ENCODE results near the gene PCSK1N.
"Not testable (repeated sequence)": the region's sequence is repeated elsewhere in the genome, so short reads cannot be mapped to it uniquely, and the experiment has no call there.

PCSK1N gene

DNA sequence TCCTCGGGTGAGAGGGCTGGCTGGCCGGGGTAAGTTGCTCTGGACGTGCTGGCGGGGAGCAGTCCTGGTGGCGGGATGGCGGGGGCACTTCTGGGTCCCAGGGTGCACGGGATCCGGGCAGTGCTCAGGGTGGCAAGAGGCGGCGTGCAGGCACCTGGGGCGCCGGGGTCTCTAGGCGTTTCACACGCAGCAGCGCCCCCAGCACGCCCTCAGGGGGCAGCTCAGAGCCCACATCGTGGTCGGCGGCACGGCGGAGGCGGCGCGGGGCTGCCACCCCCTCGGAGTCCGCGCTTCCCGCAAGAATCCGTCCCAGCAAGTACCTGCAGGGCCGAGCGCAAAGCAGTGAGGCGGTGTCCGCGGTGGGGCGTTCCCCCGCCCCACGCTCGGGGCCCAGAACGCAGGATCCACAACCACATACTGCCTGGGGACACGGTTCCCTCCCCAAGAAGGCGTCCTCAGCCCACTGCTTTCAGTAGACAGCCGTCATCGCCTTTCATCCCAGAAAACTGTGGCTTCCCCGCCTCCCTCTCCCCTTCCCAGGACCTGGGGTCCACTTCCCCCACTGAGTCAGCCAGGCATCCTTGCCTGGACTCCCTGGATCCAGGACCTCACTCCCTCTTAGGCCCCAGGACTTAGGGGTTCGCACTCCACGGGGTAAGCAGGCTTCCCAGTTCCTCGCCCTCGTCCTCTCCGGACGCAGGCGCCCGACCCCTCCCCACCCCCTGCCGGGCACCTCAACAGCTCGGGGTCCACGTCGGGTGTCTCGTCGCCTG, 4.1 kb downstream of the PCSK1N start:
- DNase-seq = no peak
- Mint-ChIP-seq H3K27me3 (peaks cover 93% of the 10 kb centered on the region), H3K27ac (no peak overlapping the region), H3K4me1 (peaks cover 23% of the 10 kb centered on the region), H3K9me3 (no peaks in the 10 kb centered on the region), H3K36me3 (peaks cover 5% of the 10 kb centered on the region), H3K4me3 (no peak overlapping the region)
- CTCF ChIA-PET = no interaction called here

DNA sequence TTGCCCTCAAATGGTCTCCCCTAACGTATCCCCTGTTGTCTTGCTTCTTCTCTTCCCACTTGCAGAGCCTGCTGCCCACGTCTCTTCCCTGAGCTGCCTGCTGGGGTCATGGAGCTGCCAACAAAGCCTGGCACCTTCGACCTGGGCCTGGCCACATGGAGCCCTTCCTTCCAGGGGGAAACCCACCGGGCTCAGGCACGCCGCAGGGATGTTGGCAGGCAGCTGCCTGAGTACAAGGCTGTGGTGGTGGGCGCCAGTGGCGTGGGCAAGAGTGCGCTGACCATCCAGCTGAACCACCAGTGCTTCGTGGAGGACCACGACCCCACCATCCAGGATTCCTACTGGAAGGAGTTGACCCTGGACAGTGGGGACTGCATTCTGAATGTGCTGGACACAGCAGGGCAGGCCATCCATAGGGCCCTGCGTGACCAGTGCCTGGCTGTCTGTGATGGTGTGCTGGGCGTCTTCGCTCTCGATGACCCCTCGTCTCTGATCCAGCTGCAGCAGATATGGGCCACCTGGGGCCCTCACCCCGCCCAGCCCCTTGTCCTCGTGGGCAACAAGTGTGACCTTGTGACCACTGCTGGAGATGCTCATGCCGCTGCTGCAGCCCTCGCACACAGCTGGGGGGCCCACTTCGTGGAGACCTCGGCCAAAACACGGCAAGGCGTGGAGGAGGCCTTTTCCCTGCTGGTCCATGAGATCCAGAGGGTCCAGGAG, 6.2 kb downstream of the PCSK1N start:
- Mint-ChIP-seq H3K9me3 (no peaks in the 10 kb centered on the region), H3K27me3 (peaks cover 86% of the 10 kb centered on the region), H3K36me3 (peaks cover 16% of the 10 kb centered on the region), H3K27ac (no peak overlapping the region), H3K4me3 (no peak overlapping the region), H3K4me1 (peaks cover 17% of the 10 kb centered on the region)
- no peak for DNase-seq
- CTCF ChIA-PET = no interaction called here

DNA sequence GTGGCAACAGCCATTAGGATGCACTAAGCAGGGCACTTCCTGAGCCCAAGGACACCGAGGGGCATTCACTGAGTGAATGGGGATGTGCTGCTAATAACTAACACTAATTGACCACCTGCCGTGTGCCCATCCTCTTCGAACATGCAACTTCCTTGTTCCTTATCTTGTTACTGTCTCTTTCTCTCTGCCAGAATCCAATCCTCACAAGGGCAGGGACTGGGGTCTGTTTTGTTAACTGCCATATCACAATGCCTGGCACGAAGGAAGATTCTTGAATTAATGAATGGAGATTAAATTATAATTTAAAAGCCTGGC, 7.8 kb downstream of the PCSK1N start:
- Mint-ChIP-seq H3K4me1 (peaks cover 8% of the 10 kb centered on the region), H3K27ac (no peak overlapping the region), H3K4me3 (no peak overlapping the region), H3K36me3 (peaks cover 17% of the 10 kb centered on the region), H3K27me3 (peaks cover 72% of the 10 kb centered on the region), H3K9me3 (no peaks in the 10 kb centered on the region)
- DNase-seq = no peak
- CTCF ChIA-PET = no interaction called here

DNA sequence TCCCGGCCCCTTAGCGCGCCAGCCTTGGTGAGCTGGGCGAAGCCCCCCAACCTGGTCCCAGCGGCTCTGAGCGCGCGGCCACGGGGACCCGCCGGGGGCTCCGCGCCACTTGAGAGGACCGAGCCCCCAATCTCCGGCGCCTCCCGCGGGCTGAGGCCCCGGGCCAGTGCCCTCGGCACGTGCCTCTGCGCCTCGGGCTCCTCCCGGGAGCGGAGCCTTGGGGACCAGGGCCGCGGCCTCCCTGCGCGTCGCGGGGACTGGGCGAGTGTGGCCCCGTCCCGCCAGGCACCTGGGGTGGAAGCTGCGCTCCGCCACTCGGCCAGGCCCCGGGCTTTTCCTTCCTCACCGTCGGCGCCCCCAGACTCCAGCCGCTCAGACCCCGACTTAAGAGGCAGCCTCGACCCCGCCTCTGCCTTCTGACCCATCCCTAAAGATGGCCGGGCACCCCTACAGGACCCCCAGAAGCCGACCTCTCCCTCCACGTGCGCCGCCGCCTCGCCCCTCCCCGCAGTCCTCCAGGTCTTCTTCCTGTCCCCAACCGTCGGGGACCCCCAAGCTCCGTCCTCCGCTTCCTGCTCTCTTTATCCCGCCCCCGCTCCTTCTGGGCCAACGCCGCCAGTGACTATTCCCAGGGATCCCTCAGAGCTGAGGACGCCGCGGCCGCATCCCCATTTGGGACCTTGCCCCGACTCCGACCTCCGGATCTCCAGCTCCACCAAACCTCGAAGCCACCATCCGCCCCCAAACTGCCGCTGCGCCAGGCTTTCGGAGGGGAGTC, 8.3 kb downstream of the PCSK1N start:
- Mint-ChIP-seq H3K4me1 (peaks cover 8% of the 10 kb centered on the region), H3K27me3 (peaks cover 68% of the 10 kb centered on the region), H3K9me3 (no peaks in the 10 kb centered on the region), H3K4me3 (no peak overlapping the region), H3K27ac (no peak overlapping the region), H3K36me3 (peaks cover 17% of the 10 kb centered on the region)
- CTCF ChIA-PET = interaction anchor here (0.9 kb wide), 1 partner anchor 22 kb away, joined by 3 read pairs; no protein-coding TSS in a partner anchor
- DNase-seq = no peak

DNA sequence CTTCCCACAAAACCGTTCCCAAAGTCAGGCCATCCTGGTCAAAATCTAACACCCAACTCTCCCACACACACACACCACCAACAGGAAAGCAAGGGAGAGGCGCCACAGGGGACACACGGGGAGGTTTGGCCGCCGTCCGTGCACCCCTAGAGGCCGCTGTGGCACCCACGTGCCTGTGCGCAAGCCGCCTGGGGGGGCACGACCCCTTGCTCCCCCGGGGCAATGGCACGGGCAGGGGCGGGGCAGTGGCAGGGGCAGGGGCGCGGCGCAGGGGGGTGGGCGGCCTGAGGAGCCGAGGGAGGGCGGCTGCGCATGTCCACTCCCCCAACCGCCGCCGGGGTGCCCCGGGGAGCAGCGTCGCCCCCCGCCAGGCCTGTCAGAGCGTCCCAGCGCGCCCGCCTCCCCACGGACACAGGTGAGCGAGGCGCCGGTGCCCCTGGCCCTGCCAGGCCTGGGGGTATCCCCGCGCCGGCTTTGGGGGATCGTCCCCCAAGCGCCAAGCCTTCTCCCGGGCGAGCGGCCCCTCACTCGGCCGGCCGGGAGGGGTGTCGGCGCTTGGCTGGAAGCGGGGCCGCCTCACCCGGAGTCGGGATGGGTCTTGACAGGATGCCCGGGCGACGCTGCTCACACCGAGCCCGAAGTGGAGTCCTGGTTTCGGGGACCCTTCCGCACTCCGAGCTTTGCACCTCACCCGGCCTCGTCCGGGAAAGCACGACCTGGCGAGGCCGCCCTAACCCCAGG, 9.1 kb downstream of the PCSK1N start, which contains the start of gene ERAS:
Gene ERAS, plus strand, starts transcription at position 379 of the 741 bp plus-strand sequence. CDS start 2,611 bp downstream, outside the sequence.
- DNase-seq = peak; percentile 34
- Mint-ChIP-seq H3K36me3 (peaks cover 17% of the 10 kb centered on the region), H3K27me3 (peaks cover 60% of the 10 kb centered on the region), H3K27ac (no peak within 1 kb of the TSS), H3K4me3 (no peak within 1 kb of the TSS), H3K9me3 (no peaks in the 10 kb centered on the region), H3K4me1 (peaks cover 8% of the 10 kb centered on the region)
- CTCF ChIA-PET = interaction anchor here (0.9 kb wide), 1 partner anchor 21 kb away, joined by 3 read pairs; no protein-coding TSS in a partner anchor

DNA sequence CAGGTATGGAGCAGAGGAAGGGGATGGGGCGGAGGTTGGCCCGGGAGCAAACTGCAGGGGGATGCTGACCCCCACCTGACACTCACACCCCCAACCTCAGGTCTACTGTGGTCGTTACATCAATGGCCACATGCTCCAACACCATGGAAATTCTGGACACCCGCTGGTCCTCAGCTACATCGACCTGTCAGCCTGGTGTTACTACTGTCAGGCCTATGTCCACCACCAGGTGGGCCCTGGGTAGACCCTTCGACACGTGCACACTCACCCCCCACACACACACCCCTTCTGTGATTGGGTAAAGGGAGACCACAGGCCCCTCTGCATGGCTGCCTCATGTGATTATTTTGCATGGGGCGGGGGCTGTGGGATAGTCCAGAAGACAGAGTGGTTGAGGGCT, 11.3 kb downstream of the PCSK1N start:
- Mint-ChIP-seq H3K9me3 (no peaks in the 10 kb centered on the region), H3K36me3 (peaks cover 20% of the 10 kb centered on the region), H3K27ac (no peak overlapping the region), H3K4me3 (no peak overlapping the region), H3K4me1 (peaks cover 8% of the 10 kb centered on the region), H3K27me3 (peaks cover 38% of the 10 kb centered on the region)
- CTCF ChIA-PET = no interaction called here
- DNase-seq = no peak

DNA sequence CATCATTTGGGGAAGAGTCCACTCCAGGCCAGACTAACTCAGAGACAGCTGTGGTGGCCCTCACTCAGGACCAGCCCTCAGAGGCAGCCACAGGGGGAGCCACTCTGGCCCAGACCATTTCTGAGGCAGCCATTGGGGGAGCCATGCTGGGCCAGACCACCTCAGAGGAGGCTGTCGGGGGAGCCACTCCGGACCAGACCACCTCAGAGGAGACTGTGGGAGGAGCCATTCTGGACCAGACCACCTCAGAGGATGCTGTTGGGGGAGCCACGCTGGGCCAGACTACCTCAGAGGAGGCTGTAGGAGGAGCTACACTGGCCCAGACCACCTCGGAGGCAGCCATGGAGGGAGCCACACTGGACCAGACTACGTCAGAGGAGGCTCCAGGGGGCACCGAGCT, 12.4 kb downstream of the PCSK1N start:
- H3K27ac Mint-ChIP-seq = no peak overlapping the region
- CTCF ChIA-PET = no interaction called here
- H3K4me3 Mint-ChIP-seq = no peak overlapping the region
- peaks cover 20% of the 10 kb centered on the region for H3K36me3 Mint-ChIP-seq
- H3K4me1 Mint-ChIP-seq = peaks cover 8% of the 10 kb centered on the region
- peaks cover 28% of the 10 kb centered on the region for H3K27me3 Mint-ChIP-seq
- no peak for DNase-seq
- no peaks in the 10 kb centered on the region for H3K9me3 Mint-ChIP-seq

GRCh38 chrX:48819394-48819793, 16.0 kb downstream of the PCSK1N start:
- H3K4me3 Mint-ChIP-seq, H3K36me3 Mint-ChIP-seq, H3K27me3 Mint-ChIP-seq, DNase-seq, H3K9me3 Mint-ChIP-seq, H3K4me1 Mint-ChIP-seq, H3K27ac Mint-ChIP-seq, CTCF ChIA-PET: not testable (repeated sequence)

- no peak overlapping the region for H3K27ac Mint-ChIP-seq
- no peaks in the 10 kb centered on the region for H3K27me3 Mint-ChIP-seq
- no peaks in the 10 kb centered on the region for H3K4me1 Mint-ChIP-seq
- no peak for DNase-seq
- H3K4me3 Mint-ChIP-seq = no peak overlapping the region
- CTCF ChIA-PET = no interaction called here
- H3K36me3 Mint-ChIP-seq = peaks cover 9% of the 10 kb centered on the region
- no peaks in the 10 kb centered on the region for H3K9me3 Mint-ChIP-seq
Measured at GRCh38 chrX:48818866-48819265, 16.5 kb downstream of the PCSK1N start.

DNA sequence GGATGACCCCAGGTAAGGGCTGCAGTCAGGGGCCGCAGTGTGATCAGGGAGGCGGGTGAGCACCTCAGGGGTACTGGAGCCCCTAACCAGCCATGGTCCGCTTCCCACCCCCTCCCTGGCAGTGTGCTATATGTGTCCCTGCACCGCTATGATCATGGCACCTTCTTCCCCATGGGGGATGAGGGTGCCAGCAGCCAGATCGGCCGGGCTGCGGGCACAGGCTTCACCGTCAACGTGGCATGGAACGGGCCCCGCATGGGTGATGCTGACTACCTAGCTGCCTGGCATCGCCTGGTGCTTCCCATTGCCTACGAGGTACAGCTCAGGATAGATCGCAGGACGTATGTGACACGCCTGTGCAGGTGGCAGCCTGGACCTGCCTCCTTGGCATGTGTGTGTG, 17.3 kb downstream of the PCSK1N start:
- CTCF ChIA-PET = no interaction called here
- H3K4me3 Mint-ChIP-seq = no peak overlapping the region
- no peak overlapping the region for H3K27ac Mint-ChIP-seq
- peaks cover 10% of the 10 kb centered on the region for H3K36me3 Mint-ChIP-seq
- no peaks in the 10 kb centered on the region for H3K9me3 Mint-ChIP-seq
- H3K4me1 Mint-ChIP-seq = no peaks in the 10 kb centered on the region
- DNase-seq = no peak
- no peaks in the 10 kb centered on the region for H3K27me3 Mint-ChIP-seq

DNA sequence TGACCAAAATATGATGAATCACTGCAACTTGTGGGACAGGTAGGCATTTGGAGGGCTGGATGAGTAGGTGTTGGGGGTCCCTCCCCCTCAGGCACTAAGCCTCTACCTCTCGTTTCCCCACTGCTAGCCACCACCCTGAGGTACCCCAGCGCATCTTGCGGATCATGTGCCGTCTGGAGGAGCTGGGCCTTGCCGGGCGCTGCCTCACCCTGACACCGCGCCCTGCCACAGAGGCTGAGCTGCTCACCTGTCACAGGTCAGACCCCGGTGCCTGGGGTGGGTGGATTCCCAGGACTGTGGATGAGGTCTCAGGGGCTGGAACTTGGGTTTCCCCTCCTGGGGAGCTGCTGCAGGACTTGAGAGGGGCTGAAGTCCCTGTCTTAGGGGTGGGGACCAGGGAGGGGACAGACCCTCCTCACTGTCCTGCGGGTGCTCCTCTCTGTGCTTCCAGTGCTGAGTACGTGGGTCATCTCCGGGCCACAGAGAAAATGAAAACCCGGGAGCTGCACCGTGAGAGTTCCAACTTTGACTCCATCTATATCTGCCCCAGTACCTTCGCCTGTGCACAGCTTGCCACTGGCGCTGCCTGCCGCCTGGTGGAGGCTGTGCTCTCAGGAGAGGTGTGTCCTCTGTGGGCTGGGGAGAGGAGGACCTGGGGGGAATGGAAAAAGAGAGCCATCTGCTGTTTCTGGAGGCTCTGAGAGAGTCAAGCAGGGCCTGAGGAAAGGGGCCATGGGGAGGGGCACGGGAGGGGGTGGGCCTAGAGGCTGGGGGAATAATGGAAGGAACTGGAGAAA, 19.2 kb downstream of the PCSK1N start:
- Mint-ChIP-seq H3K27ac (no peak overlapping the region), H3K9me3 (no peaks in the 10 kb centered on the region), H3K36me3 (peaks cover 18% of the 10 kb centered on the region), H3K27me3 (no peaks in the 10 kb centered on the region), H3K4me1 (peaks cover 6% of the 10 kb centered on the region), H3K4me3 (no peak overlapping the region)
- DNase-seq = no peak
- CTCF ChIA-PET = no interaction called here

GRCh38 chrX:48815266-48815665, 20.1 kb downstream of the PCSK1N start:
- Mint-ChIP-seq H3K27ac (peak overlapping the region; percentile 37), H3K36me3 (peaks cover 19% of the 10 kb centered on the region), H3K27me3 (no peaks in the 10 kb centered on the region), H3K4me1 (peaks cover 6% of the 10 kb centered on the region), H3K4me3 (no peak overlapping the region), H3K9me3 (no peaks in the 10 kb centered on the region)
- CTCF ChIA-PET = no interaction called here
- no peak for DNase-seq

DNA sequence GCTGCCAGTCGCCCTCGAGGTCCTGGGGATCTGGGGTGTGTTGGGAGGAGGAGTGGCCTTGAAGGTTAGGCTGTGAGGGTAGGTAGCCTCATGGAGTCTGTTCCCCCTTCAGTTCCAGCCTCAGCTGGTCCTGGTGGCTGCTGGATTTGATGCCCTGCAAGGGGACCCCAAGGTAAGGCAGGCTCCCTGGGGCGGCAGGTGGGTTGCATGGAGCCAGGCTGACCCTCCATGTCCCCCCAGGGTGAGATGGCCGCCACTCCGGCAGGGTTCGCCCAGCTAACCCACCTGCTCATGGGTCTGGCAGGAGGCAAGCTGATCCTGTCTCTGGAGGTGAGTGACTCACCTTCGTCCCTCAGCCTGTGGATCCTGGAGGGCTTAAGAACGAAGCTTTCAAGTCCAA, 20.7 kb downstream of the PCSK1N start:
- CTCF ChIA-PET = no interaction called here
- Mint-ChIP-seq H3K9me3 (no peaks in the 10 kb centered on the region), H3K4me3 (no peak overlapping the region), H3K27ac (no peak overlapping the region), H3K36me3 (peaks cover 16% of the 10 kb centered on the region), H3K27me3 (no peaks in the 10 kb centered on the region), H3K4me1 (peaks cover 6% of the 10 kb centered on the region)
- DNase-seq = no peak
